Astrocyte (in vitro differentiated cells and primary cell): ENCODE measurements around the gene OR4M1. TPM values are rescaled to one million over a fixed set of nuclear protein-coding genes. Genes with fewer than 3 reads are reported as not detected.
"Not testable (repeated sequence)": the region's sequence is repeated elsewhere in the genome, so short reads cannot be mapped to it uniquely, and the experiment has no call there.

ENCODE experiments used
- DNase-seq: peaks from one replicate; pipeline ENCODE4 v3.0.0-alpha.2; 2010; ENCODE audit warnings: low read depth
- FAIRE-seq: peaks from 2 replicates; lab custom pipeline; 2011; peaks lifted over from hg19 to GRCh38; lab: Jason Lieb, UNC
- H2AFZ ChIP-seq: 2 replicates; pipeline ENCODE4 v1.6.0; 2012; ENCODE audit warnings: low read depth, low read length, inconsistent platforms
- H3K27ac ChIP-seq: 2 replicates; pipeline ENCODE4 v1.5.1; 2011; ENCODE audit warnings: low read depth, low read length, inconsistent platforms
- H3K27me3 ChIP-seq: 2 replicates; pipeline ENCODE4 v1.6.0; 2011; ENCODE audit warnings: low read length, inconsistent platforms; ENCODE audit not compliant: insufficient read depth
- H3K36me3 ChIP-seq: 2 replicates; pipeline ENCODE4 v1.5.1; 2011; ENCODE audit warnings: low read length, inconsistent platforms; ENCODE audit not compliant: insufficient read depth
- H3K4me1 ChIP-seq: 2 replicates; pipeline ENCODE4 v1.5.1; 2011; ENCODE audit warnings: low read length, inconsistent platforms; ENCODE audit not compliant: insufficient read depth
- H3K4me2 ChIP-seq: 2 replicates; pipeline ENCODE4 v1.6.0; 2012; ENCODE audit warnings: low read length, inconsistent platforms
- H3K4me3 ChIP-seq: 2 replicates; pipeline ENCODE4 v1.5.1; 2011; ENCODE audit warnings: low read depth, mild to moderate bottlenecking, low read length, inconsistent platforms; ENCODE audit not compliant: insufficient read depth
- H3K79me2 ChIP-seq: 2 replicates; pipeline ENCODE4 v1.6.0; 2012; ENCODE audit warnings: mild to moderate bottlenecking, low read length, inconsistent platforms; ENCODE audit not compliant: insufficient read depth
- H3K9ac ChIP-seq: 2 replicates; pipeline ENCODE4 v1.6.0; 2012; ENCODE audit warnings: mild to moderate bottlenecking, low read length, inconsistent platforms
- H3K9me3 ChIP-seq: 2 replicates; pipeline ENCODE4 v1.5.1; 2012; ENCODE audit warnings: low read depth, mild to moderate bottlenecking, low read length, inconsistent platforms; ENCODE audit not compliant: insufficient read depth
- H4K20me1 ChIP-seq: 2 replicates; pipeline ENCODE4 v1.6.0; 2012; ENCODE audit warnings: low read length, inconsistent platforms; ENCODE audit not compliant: insufficient read depth
- H3K27ac Mint-ChIP-seq: one replicate; pipeline ENCODE4 v1.8.0; 2021; ENCODE audit warnings: mild to moderate bottlenecking, mixed read lengths; ENCODE audit not compliant: unreplicated experiment
- H3K27me3 Mint-ChIP-seq: one replicate; pipeline ENCODE4 v1.8.0; 2021; ENCODE audit warnings: low read depth, mixed read lengths; ENCODE audit not compliant: unreplicated experiment
- H3K36me3 Mint-ChIP-seq: one replicate; pipeline ENCODE4 v1.8.0; 2021; ENCODE audit warnings: low read depth, mixed read lengths; ENCODE audit not compliant: unreplicated experiment
- H3K4me1 Mint-ChIP-seq: one replicate; pipeline ENCODE4 v1.8.0; 2021; ENCODE audit warnings: low read depth, mixed read lengths; ENCODE audit not compliant: unreplicated experiment
- H3K4me3 Mint-ChIP-seq: one replicate; pipeline ENCODE4 v1.8.0; 2021; ENCODE audit warnings: mild to moderate bottlenecking, moderate library complexity, mixed read lengths; ENCODE audit not compliant: unreplicated experiment
- H3K9me3 Mint-ChIP-seq: one replicate; pipeline ENCODE4 v1.8.0; 2021; ENCODE audit warnings: mild to moderate bottlenecking, mixed read lengths; ENCODE audit not compliant: unreplicated experiment
- EZH2 ChIP-seq: IDR thresholded peaks from 2 replicates; pipeline ENCODE4 v1.6.1; 2012; ENCODE audit warnings: mild to moderate bottlenecking, low read length, inconsistent platforms; ENCODE audit not compliant: insufficient read depth
- total RNA-seq: library from RNA; stranded (reverse); gene quantifications from 2 replicates; pipeline ENCODE4 v1.2.1, GENCODE V29; 2021
- TF ChIP-seq, protein P1 (sequence below): IDR thresholded peaks from 2 replicates; pipeline ENCODE4 v1.5.1; 2011; ENCODE audit warnings: low read depth, mild to moderate bottlenecking, inconsistent platforms, low read length, moderate library complexity; ENCODE audit not compliant: insufficient read depth

The OR4M1 gene
- total RNA-seq, 1 donor from 2014 or later, result not detected

DNA sequence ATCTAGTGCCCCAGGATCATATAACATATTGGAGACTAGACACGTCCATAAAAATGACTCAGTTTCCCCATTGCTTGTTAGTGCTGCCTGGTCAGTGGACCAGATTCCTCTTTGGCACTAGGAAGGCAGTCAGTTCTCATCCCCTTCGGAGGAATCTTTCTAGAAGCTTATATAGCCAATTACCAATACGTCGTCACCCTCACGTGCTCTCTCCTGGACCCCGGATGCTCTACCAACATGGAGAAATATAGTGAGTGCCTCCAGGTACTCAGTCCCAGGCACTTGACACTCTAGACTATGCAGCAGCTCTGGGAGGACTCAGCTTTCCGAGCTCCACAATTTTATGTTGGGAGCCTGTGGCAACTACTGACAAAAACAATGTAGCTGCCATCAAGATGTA is 14.8 kb downstream of the OR4M1 start:
- H3K36me3 Mint-ChIP-seq, H3K36me3 ChIP-seq, H3K4me3 ChIP-seq, H3K27ac ChIP-seq, H3K79me2 ChIP-seq, H3K4me2 ChIP-seq, H3K27me3 Mint-ChIP-seq, H3K9ac ChIP-seq, DNase-seq, H3K4me1 ChIP-seq, H2AFZ ChIP-seq, H3K27ac Mint-ChIP-seq, H4K20me1 ChIP-seq, H3K4me1 Mint-ChIP-seq, H3K9me3 Mint-ChIP-seq, H3K4me3 Mint-ChIP-seq, H3K27me3 ChIP-seq, H3K9me3 ChIP-seq, FAIRE-seq: not testable (repeated sequence)

DNA sequence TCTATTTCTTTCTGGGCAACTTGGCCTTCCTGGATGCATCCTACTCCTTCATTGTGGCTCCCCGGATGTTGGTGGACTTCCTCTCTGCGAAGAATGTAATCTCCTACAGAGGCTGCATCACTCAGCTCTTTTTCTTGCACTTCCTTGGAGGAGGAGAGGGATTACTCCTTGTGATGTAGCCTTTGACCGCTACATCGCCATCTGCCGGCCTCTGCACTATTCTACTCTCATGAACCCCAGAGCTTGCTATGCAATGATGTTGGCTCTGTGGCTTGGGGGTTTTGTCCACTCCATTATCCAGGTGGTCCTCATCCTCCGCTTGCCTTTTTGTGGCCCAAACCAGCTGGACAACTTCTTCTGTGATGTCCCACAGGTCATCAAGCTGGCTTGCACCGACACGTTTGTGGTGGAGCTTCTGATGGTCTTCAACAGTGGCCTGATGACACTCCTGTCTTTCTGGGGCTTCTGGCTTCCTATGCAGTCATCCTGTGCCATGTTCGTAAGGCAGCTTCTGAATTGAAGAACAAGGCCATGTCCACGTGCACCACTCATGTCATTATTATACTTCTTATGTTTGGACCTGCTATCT is 23.3 kb downstream of the OR4M1 start:
- H3K27me3 Mint-ChIP-seq, DNase-seq, H3K27ac Mint-ChIP-seq, H3K4me2 ChIP-seq, H3K27me3 ChIP-seq, H4K20me1 ChIP-seq, H2AFZ ChIP-seq, H3K9ac ChIP-seq, FAIRE-seq, H3K4me3 ChIP-seq, H3K79me2 ChIP-seq, H3K4me3 Mint-ChIP-seq, H3K36me3 Mint-ChIP-seq, H3K4me1 Mint-ChIP-seq, H3K36me3 ChIP-seq, H3K9me3 Mint-ChIP-seq, H3K27ac ChIP-seq, H3K4me1 ChIP-seq: not testable (repeated sequence)
- H3K9me3 ChIP-seq, result peaks cover 13% of the 10 kb centered on the region

DNA sequence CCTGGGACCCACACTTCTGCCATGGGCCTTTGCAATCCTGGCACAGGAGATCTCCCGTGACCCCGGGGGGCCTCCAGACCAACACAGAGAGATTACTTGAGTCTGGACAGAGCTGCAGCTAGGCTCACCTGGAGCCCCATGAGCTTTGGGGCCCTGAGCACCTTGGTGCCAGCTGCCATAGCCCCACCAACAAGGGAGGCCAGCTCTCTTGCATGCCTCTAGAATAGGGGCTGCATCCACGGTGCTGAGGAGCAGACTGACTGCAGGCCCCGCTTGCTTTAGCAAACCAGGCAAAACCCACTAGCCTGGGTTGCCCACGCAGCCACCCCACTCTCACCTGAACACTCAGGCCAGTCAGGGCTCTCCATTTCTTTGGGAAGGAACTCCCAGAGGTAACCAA is 26.6 kb downstream of the OR4M1 start:
- no peak overlapping the region for H3K27ac ChIP-seq

More for the DNA sequence above, 26.6 kb downstream of the OR4M1 start:
- Histone ChIP-seq H3K36me3 (no peaks in the 10 kb centered on the region), H4K20me1 (no peaks in the 10 kb centered on the region), H3K79me2 (no peaks in the 10 kb centered on the region), H3K9me3 (peaks cover 19% of the 10 kb centered on the region), H3K4me3 (no peak overlapping the region), H3K9ac (no peak overlapping the region), H2AFZ (no peak overlapping the region), H3K4me1 (no peaks in the 10 kb centered on the region), H3K27me3 (no peaks in the 10 kb centered on the region), H3K4me2 (no peak overlapping the region)
- TF ChIP-seq, protein P1, sequence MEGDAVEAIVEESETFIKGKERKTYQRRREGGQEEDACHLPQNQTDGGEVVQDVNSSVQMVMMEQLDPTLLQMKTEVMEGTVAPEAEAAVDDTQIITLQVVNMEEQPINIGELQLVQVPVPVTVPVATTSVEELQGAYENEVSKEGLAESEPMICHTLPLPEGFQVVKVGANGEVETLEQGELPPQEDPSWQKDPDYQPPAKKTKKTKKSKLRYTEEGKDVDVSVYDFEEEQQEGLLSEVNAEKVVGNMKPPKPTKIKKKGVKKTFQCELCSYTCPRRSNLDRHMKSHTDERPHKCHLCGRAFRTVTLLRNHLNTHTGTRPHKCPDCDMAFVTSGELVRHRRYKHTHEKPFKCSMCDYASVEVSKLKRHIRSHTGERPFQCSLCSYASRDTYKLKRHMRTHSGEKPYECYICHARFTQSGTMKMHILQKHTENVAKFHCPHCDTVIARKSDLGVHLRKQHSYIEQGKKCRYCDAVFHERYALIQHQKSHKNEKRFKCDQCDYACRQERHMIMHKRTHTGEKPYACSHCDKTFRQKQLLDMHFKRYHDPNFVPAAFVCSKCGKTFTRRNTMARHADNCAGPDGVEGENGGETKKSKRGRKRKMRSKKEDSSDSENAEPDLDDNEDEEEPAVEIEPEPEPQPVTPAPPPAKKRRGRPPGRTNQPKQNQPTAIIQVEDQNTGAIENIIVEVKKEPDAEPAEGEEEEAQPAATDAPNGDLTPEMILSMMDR, result no peak
- no peak for TF ChIP-seq EZH2
- Mint-ChIP-seq H3K36me3 (no peaks in the 10 kb centered on the region), H3K4me1 (no peaks in the 10 kb centered on the region), H3K27ac (no peak overlapping the region), H3K4me3 (no peak overlapping the region), H3K27me3 (no peaks in the 10 kb centered on the region), H3K9me3 (peaks cover 3% of the 10 kb centered on the region)
- FAIRE-seq (no peak), DNase-seq (no peak)
